CD1c-positive myeloid dendritic cell (primary cell): ENCODE measurements around the gene TUBB1.
"Not testable (repeated sequence)": the region's sequence is repeated elsewhere in the genome, so short reads cannot be mapped to it uniquely, and the experiment has no call there.

Source experiments
- DNase-seq: peaks from one replicate; pipeline ENCODE4 v3.0.0-alpha.2; 2016; ENCODE audit errors: extremely low spot score

TUBB1 gene

GRCh38 chr20:59020938-59021551 is 1.8 kb downstream of the TUBB1 start:
- DNase-seq, result no peak

DNA sequence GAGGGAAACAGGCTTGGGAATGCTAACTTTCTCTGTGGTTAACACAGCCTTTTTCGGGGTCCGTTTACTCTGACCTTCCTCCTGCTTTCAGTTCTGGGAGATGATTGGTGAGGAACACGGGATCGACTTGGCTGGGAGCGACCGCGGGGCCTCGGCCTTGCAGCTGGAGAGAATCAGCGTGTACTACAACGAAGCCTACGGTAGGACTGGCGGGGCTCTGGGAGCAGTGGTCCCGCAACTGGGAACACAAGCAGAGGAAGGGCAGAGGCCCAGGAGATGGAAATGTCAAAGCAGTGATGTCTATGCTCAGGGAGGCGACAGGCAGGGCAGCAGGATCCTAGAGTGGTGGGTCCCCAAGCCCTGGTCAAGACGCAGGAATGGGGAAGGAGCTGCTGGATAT is 3.5 kb downstream of the TUBB1 start:
- no peak for DNase-seq

- DNase-seq, result no peak
Measured at GRCh38 chr20:59023616-59024015, 4.4 kb downstream of the TUBB1 start.

DNA sequence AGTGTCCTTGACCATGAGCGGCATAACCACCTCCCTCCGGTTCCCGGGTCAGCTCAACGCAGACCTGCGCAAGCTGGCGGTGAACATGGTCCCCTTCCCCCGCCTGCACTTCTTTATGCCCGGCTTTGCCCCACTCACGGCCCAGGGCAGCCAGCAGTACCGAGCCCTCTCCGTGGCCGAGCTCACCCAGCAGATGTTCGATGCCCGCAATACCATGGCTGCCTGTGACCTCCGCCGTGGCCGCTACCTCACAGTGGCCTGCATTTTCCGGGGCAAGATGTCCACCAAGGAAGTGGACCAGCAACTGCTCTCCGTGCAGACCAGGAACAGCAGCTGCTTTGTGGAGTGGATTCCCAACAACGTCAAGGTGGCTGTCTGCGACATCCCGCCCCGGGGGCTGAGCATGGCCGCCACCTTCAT is 4.9 kb downstream of the TUBB1 start:
- no peak for DNase-seq

DNA sequence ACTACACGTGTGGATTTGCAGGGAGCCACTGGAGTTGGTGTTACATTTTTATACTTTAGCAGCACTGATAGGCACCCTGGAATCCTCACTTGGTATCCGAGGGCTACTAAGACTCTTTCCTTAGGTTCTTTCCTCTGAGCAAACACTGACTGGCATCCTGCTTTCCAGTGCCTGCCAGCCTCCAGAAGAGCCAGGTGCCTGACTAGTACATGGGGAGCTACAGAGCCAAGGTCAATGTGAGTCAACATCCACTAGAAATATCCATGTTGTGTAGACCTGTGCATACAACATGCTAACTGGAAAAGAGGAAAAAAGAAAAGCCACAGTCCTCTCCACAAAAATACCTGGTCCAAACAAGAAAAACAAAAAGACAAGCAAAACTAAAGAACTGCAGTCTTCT is 5.9 kb downstream of the TUBB1 start:
- no peak for DNase-seq

- no peak for DNase-seq
Measured at GRCh38 chr20:59025511-59025910, 6.3 kb downstream of the TUBB1 start.

DNA sequence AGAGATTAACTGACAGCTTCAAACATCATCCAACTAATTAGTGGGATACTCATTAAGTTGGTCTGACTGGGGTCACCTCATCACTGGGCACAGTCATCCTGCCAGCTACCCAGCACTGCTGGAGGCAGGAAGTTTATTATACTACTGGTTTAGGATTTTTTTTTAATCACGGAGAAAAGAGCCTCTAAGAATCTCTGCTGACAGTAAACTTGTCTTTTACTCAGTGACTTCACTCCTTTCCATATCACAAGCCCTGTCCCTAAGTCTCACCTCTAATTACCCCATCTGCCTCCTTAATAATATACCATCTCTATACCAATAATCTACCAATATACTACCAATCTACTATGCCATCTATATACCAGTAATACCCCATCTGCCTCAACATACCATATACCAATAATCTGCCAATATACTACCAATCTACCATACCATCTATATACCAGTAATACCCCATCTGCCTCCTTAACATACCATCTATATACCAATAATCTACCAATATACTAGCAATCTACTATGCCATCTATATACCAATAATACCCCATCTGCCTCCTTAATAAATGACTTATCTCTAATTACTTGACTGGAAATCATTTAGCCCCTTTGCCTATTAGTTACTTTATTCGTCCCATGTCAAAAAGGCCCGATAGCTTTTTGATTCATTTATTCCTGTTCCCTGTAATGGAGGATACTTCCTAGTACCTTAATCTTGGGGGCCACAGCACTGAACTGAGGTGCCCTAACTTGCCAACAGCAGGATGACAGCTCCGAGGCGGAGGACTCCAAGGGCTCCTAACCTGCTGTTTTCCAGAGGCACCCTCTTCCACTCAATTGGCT is 7.9 kb downstream of the TUBB1 start:
- no peak for DNase-seq

DNA sequence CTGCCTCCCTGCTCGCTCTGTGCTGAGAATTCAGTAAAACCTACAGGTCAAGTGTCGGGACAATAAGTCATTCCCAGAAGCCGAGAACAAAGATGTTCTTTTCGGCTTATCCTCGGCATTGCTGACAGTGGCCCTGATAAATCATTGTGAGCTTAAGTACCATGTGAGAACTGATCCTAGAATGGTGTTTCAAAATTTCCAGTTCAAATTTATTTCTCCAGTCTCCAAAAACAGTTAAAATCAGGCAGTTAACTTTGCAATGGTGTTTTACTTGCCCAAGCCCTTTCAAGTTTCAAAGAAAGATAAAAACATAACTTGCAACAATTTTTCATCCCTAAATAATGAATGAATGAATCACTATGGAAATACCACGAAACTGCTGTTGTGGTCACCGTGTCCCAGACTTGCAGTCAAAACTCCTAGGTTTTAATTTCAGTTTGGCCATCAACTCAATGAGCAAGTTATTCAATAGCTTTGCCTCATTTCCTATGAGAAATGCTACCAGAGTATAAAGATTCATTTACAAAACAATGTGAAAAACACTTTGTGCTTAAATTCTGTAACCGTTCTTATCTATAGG is 8.6 kb downstream of the TUBB1 start:
- DNase-seq, result no peak

GRCh38 chr20:59028812-59029211 is 9.6 kb downstream of the TUBB1 start:
- DNase-seq, result no peak

DNA sequence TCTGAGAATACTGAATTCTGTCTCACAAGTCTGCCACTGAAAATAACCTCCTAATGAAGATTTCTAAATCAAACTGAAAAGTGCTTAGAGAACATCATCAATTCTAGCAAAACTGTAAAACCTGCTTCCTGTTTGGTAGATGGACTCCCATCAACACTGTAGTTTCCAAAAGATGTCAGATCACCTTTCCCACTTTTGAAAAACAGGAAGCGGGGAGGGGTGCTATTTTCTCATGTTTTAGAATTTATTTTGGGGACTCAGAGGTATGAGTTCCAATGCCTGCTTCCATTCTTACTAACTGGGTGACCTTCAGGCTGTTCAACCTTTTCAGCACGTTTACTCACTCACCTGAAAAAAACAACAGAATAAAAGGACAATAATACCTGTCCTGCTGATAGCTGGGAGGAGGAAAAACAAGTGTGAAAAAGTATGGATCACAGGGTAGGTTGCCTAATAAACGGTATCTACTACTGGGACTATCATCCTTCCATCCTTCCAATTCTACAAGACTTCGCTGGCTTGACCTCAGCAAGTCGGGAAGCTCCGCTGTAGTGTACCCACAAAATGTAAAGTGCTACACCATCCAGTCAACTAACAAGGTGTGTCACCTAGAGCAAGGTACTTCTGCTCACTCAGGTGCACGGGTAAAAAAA is 11.8 kb downstream of the TUBB1 start:
- peak; percentile 33 for DNase-seq

DNA sequence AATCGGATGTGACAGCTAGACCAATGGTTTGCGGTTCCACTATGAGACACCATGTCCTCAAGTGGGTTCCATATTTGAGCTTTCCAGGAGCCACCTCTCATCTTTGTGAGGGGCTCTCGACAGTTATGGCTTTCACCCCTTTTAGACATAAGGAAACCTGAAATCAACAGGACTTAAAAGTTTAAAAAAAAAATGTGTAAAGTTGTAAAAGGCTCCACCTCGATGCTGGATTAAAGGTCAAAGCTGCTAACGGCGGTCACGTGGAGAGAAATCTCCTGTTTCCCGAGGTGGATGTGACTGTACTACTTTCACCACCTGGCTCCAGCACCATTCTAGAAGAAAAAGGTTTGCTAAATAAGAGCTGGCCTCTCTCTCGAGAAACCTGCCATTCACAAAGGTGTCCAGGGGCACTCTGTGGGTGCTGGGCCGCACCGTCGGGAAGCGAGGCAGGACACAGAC is 12.4 kb downstream of the TUBB1 start:
- DNase-seq, result no peak

GRCh38 chr20:59032023-59032712 is 12.9 kb downstream of the TUBB1 start, which contains the start of gene ATP5F1E:
TSS of gene ATP5F1E (minus strand) at chr20:59032335. CDS start at chr20:59032251, 84 bp downstream.
- DNase-seq, result peak; percentile 98

GRCh38 chr20:59032713-59033059 is 13.5 kb downstream of the TUBB1 start:
- DNase-seq, result no peak

GRCh38 chr20:59033093-59033492 is 13.9 kb downstream of the TUBB1 start:
- no peak for DNase-seq

GRCh38 chr20:59033616-59034165 is 14.5 kb downstream of the TUBB1 start:
- DNase-seq, result no peak

- DNase-seq, result no peak
Measured at GRCh38 chr20:59035381-59035780, 16.2 kb downstream of the TUBB1 start.

GRCh38 chr20:59037386-59037785 is 18.2 kb downstream of the TUBB1 start:
- no peak for DNase-seq

DNA sequence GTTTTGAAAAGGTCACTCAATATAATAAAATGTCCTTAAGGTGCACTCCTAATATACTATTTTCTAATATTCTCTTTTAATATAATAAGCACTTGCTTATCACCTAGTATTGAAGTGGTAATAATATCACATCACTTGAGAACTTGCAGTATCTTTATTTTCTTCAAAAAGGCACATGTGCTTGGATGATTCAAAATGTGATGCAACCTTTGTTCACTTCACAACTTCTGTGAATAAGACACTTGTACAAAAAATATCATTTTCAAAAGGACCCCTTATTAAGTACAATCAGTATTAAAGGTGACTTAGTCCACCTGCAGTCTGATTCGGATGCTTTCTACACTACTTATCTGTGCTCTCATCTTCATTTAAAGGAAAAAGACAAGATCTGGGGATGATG is 20.0 kb downstream of the TUBB1 start:
- no peak for DNase-seq

GRCh38 chr20:59040667-59041066 is 21.4 kb downstream of the TUBB1 start:
- DNase-seq, result no peak

DNA sequence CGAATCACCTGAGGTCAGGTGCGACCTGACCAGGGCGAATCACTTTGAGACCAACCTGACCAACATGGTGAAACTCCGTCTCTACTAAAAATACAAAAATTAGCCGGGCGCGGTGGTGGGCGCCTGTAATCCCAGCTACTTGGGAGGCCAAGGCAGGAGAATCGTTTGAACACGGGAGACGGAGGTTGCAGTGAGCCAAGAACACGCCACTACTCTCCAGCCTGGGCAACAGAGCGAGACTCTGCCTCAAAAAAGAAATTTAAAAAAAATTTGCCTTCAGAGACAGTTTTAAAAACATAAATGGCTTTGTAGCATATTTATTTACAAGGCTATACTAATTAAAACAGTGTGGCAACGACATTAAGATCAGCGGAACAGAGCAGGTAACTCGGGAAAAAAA is 22.3 kb downstream of the TUBB1 start:
- DNase-seq, result not testable (repeated sequence)

DNA sequence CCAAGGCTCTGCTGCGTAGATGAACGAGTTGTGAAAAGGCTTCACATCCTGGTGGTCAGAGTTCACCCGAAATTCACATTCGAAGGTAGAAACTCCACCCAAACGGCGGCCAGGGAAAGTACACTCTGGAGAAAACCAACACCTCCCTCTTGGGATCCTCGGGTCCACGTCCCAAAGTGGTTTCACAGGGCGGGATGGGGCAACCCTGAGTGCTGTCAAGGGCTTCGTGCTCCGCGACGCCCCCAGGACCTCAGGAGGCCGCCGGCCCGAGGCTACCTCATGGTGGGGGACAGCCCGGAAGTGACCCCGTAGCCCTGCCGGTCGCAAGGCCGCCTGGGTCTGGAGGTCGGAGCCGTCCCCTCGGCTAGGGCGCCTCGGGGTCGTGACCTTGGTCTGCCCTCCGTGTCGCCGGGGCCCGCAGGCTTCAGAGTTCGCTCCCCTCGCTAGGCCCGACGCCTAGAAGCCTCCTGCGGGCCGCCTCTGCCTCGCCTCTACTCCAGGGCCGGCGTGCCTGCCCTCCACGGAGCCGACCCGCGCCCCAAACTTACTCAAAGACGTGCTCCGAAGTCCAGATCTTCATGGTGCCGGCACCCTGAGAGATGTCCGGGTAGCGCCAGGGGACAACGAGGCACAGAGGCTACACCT is 23.0 kb downstream of the TUBB1 start, which contains the start of gene PRELID3B:
Gene PRELID3B, minus strand, starts transcription at position 636 of the 645 bp plus-strand sequence. Its CDS starts 56 bp downstream, at position 580.
- DNase-seq, result peak; percentile 46
